Measurements from ENCODE around the gene CFAP74. TPM values are rescaled to one million over a fixed set of nuclear protein-coding genes. Genes with fewer than 3 reads are reported as not detected.

CFAP74 gene
- total and polyA plus RNA-seq, 2 of the 4 experiments (the other 2 are of a cell fraction): not detected

DNA sequence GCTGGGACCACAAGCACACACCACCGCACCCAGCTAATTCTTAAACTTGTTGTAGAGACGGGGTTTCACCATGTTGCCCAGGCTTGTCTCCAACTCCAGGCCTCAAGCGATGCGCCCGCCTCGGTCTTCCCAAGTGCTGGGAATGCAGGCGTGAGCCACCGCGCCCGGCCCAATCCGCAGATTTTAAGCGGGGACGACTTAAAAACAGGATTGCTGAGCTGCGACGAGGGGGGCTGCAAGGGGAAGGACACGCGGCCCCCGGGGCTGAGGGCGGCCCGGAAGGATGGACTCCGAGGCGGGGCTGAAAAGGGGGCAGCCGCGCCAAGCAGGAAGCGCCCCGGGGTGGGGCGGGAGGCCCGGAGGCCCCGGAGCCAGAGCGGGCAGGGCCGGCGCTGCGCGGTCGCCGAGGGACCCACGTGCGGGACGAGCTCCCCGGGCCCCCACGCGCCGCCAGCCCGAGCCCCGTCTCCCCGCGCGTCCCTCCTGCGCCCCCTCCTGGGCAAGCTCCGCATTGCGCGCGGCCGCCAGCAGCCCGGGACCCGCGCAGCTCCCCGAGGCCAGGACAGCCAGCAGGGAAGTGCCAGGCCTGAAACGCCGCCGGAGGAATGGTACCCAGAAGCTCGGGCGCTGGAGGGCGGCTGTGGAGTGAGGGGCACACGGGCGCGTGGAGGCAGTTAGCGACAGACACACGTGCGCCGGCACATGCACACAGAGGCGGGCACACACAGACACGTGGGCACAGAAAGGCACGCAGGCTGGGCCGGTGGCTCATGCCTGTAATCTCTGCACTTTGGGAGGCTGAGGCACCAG is 41.1 kb upstream of the CFAP74 start:
- H3K4ac ChIP-seq (ENCODE audit: low read depth, low read length): no peak overlapping the region
- H3K4me3 ChIP-seq (ENCODE audit: insufficient read depth, low read depth, low read length): no peak overlapping the region; the same call in 1 of the 2 replicates
- H3K36me3 ChIP-seq (ENCODE audit: control insufficient read depth, insufficient read depth, low read length): no peaks in the 10 kb centered on the region
- H3K27ac ChIP-seq (ENCODE audit: insufficient read depth, low read length): no peak overlapping the region
- peaks cover 2% of the 10 kb centered on the region; the same call in 1 of the 2 replicates for H3K4me1 ChIP-seq (ENCODE audit: control insufficient read depth, insufficient read depth, low read length)
- 12% methylated on average over 57 of the region's 75 CpGs; no CpG with 5 or more reads in 1 of the 2 experiments for WGBS, 2 experiments (ENCODE audit: extremely low coverage in 2 of 2, insufficient read length in 1 of 2)
- peaks cover 46% of the 10 kb centered on the region for H3K27me3 ChIP-seq (ENCODE audit: control insufficient read depth, insufficient read depth, low read length)
- H3K14ac ChIP-seq (replicated peaks; ENCODE audit: low read depth, low read length): no peak overlapping the region
- intact Hi-C loops (cut with micrococcal nuclease) (loop anchor here (1.0 to 5.0 kb wide), 2 partner anchors 82 to 100 kb away; no protein-coding TSS in a partner anchor), dilution Hi-C loops (cut with HindIII; ENCODE audit: low sequenced_read_pairs, unreplicated experiment) (no loop called here), in situ Hi-C loops (cut with MboI; ENCODE audit: low sequenced_read_pairs) (loop anchor here (10.0 kb wide), 1 partner anchor 90 kb away; no protein-coding TSS in a partner anchor)
- no peak overlapping the region for H2BK120ac ChIP-seq (ENCODE audit: low read depth, low read length)
- no peak overlapping the region for H4K5ac ChIP-seq (ENCODE audit: low read depth, low read length)
- H2BK20ac ChIP-seq (ENCODE audit: low read depth, low read length): no peak overlapping the region
- H2AK9ac ChIP-seq (replicated peaks; ENCODE audit: low read depth, low read length, poor library complexity): peak overlapping the region; percentile 72
- no peak overlapping the region for H3K56ac ChIP-seq (ENCODE audit: extremely low read depth, insufficient read depth, low read length)
- POLR2A ChIA-PET (ENCODE audit: unreplicated experiment): no interaction called here
- CTCF ChIA-PET: interaction anchor here (0.5 to 2.4 kb wide), 14 partner anchors 9 to 139 kb away, joined by 3 to 10 read pairs (median 4); no protein-coding TSS in a partner anchor
- ATAC-seq (ENCODE audit: low read depth) (peak; percentile 98), DNase-seq (peak; percentile 4)
- no peak overlapping the region for H2BK5ac ChIP-seq (ENCODE audit: low read depth, low read length, poor library complexity, severe bottlenecking)
- H3K18ac ChIP-seq (ENCODE audit: low read depth, low read length): no peak overlapping the region
- no peak overlapping the region for H2AK5ac ChIP-seq (ENCODE audit: low read depth, low read length)
- BruUV-seq (replicated peaks): no TSS peak
- TF ChIP-seq RAD21 (IDR thresholded peaks at IDR 0.05; ENCODE audit: low read length) (peak; percentile 74), NFE2L2 (IDR thresholded peaks at IDR 0.05; ENCODE audit: low read depth, low read length) (no peak), MXI1 (IDR thresholded peaks at IDR 0.05; ENCODE audit: borderline replicate concordance, low read depth, low read length) (peak; percentile 63; the same call in 1 of the 2 replicates), SMC3 (IDR thresholded peaks at IDR 0.05; ENCODE audit: low read depth, low read length) (peak; percentile 53), MAZ (IDR thresholded peaks at IDR 0.05; ENCODE audit: borderline replicate concordance, low read depth, low read length) (peak; percentile 36; the same call in 1 of the 2 replicates)
- TF ChIP-seq, protein P1, sequence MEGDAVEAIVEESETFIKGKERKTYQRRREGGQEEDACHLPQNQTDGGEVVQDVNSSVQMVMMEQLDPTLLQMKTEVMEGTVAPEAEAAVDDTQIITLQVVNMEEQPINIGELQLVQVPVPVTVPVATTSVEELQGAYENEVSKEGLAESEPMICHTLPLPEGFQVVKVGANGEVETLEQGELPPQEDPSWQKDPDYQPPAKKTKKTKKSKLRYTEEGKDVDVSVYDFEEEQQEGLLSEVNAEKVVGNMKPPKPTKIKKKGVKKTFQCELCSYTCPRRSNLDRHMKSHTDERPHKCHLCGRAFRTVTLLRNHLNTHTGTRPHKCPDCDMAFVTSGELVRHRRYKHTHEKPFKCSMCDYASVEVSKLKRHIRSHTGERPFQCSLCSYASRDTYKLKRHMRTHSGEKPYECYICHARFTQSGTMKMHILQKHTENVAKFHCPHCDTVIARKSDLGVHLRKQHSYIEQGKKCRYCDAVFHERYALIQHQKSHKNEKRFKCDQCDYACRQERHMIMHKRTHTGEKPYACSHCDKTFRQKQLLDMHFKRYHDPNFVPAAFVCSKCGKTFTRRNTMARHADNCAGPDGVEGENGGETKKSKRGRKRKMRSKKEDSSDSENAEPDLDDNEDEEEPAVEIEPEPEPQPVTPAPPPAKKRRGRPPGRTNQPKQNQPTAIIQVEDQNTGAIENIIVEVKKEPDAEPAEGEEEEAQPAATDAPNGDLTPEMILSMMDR (conservative IDR thresholded peaks at IDR 0.05; ENCODE audit: low read depth, low read length): peak; percentile 82
- H2BK15ac ChIP-seq (ENCODE audit: low read depth, low read length): no peak overlapping the region
- H3K4me2 ChIP-seq (ENCODE audit: low read depth, low read length): peak overlapping the region; percentile 34; the same call in 1 of the 2 replicates
- H3K9ac ChIP-seq (ENCODE audit: low read depth, low read length): no peak overlapping the region
- no peaks in the 10 kb centered on the region for H3K79me1 ChIP-seq (ENCODE audit: low read depth in 1 of 2, low read length in 2 of 2)
- H4K91ac ChIP-seq (ENCODE audit: insufficient read depth, low read depth, low read length): no peak overlapping the region
- no peaks in the 10 kb centered on the region for H3K9me1 ChIP-seq (ENCODE audit: insufficient read depth, low read length)
- no peaks in the 10 kb centered on the region; the same call in 1 of the 2 replicates for H4K20me1 ChIP-seq (ENCODE audit: insufficient read depth, low read length)
- H4K8ac ChIP-seq (ENCODE audit: low read depth in 2 of 2, low read length in 2 of 2): no peak overlapping the region
- H3K9me3 ChIP-seq (ENCODE audit: control insufficient read depth, insufficient read depth, low read length): no peaks in the 10 kb centered on the region; the same call in 1 of the 2 replicates
- peak overlapping the region; percentile 91 for H2AFZ ChIP-seq (replicated peaks; ENCODE audit: low read length, poor library complexity)
- no peak overlapping the region for H3K23ac ChIP-seq (ENCODE audit: low read depth, low read length)
